Mononuclear cell (primary cell): ENCODE data around the gene DRD1. TPM values are rescaled to one million over a fixed set of nuclear protein-coding genes. Genes with fewer than 3 reads are reported as not detected.
"Not testable (repeated sequence)": the region's sequence is repeated elsewhere in the genome, so short reads cannot be mapped to it uniquely, and the experiment has no call there.

Experiments
- H3K27me3 ChIP-seq: 2 replicates; pipeline ENCODE4 v1.6.0; 2011; ENCODE audit warnings: low read length, control low read depth; ENCODE audit not compliant: insufficient read depth
- H3K4me1 ChIP-seq: 2 replicates; pipeline ENCODE4 v1.5.1; 2011; ENCODE audit warnings: mild to moderate bottlenecking, low read length, control low read depth; ENCODE audit not compliant: insufficient read depth
- H3K4me3 ChIP-seq: 2 replicates; pipeline ENCODE4 v1.5.1; 2011; ENCODE audit warnings: mild to moderate bottlenecking, low read length, moderate library complexity
- H3K9me3 ChIP-seq: 2 replicates; pipeline ENCODE4 v1.5.1; 2011; ENCODE audit warnings: low read depth, mild to moderate bottlenecking, control low read depth, low read length
- total RNA-seq: library from RNA; depleted of rRNA; stranded (reverse); fragments of >200 nt; gene quantifications from one replicate; pipeline ENCODE4 v1.2.3, GENCODE V29; 2012

Gene DRD1
- total RNA-seq, 1 donor: not detected

- Histone ChIP-seq H3K27me3 (peaks cover 2% of the 10 kb centered on the region), H3K4me3 (no peak overlapping the region), H3K9me3 (no peaks in the 10 kb centered on the region), H3K4me1 (peaks cover 3% of the 10 kb centered on the region)
Observed at GRCh38 chr5:175460126-175460525, 16.1 kb upstream of the DRD1 start.

- H3K4me1 ChIP-seq: no peaks in the 10 kb centered on the region
- no peak overlapping the region for H3K4me3 ChIP-seq
- H3K27me3 ChIP-seq: peaks cover 11% of the 10 kb centered on the region
- no peaks in the 10 kb centered on the region for H3K9me3 ChIP-seq
Observed at GRCh38 chr5:175457466-175457865, 13.5 kb upstream of the DRD1 start.

- Histone ChIP-seq H3K9me3 (no peaks in the 10 kb centered on the region), H3K4me3 (no peak overlapping the region), H3K4me1 (no peaks in the 10 kb centered on the region), H3K27me3 (peaks cover 12% of the 10 kb centered on the region)
Observed at GRCh38 chr5:175456105-175456742, 12.2 kb upstream of the DRD1 start.

GRCh38 chr5:175454338-175454737 is 10.4 kb upstream of the DRD1 start:
- not testable (repeated sequence) for H3K9me3 ChIP-seq, H3K4me3 ChIP-seq, H3K4me1 ChIP-seq
- H3K27me3 ChIP-seq: peaks cover 15% of the 10 kb centered on the region

- no peaks in the 10 kb centered on the region for H3K9me3 ChIP-seq
- no peak overlapping the region for H3K4me3 ChIP-seq
- peaks cover 17% of the 10 kb centered on the region for H3K27me3 ChIP-seq
- no peaks in the 10 kb centered on the region for H3K4me1 ChIP-seq
Observed at GRCh38 chr5:175452166-175452565, 8.2 kb upstream of the DRD1 start.

GRCh38 chr5:175448276-175448675 is 4.3 kb upstream of the DRD1 start:
- Histone ChIP-seq H3K4me3 (no peak overlapping the region), H3K4me1 (peaks cover 11% of the 10 kb centered on the region), H3K27me3 (peaks cover 33% of the 10 kb centered on the region), H3K9me3 (no peaks in the 10 kb centered on the region)

GRCh38 chr5:175447571-175447970 is 3.6 kb upstream of the DRD1 start:
- Histone ChIP-seq H3K27me3 (peaks cover 38% of the 10 kb centered on the region), H3K9me3 (no peaks in the 10 kb centered on the region), H3K4me3 (no peak overlapping the region), H3K4me1 (peaks cover 11% of the 10 kb centered on the region)

- H3K9me3 ChIP-seq, H3K4me3 ChIP-seq: not testable (repeated sequence)
- Histone ChIP-seq H3K4me1 (peaks cover 11% of the 10 kb centered on the region), H3K27me3 (peaks cover 49% of the 10 kb centered on the region)
Observed at GRCh38 chr5:175446378-175446777, 2.4 kb upstream of the DRD1 start.

- Histone ChIP-seq H3K27me3 (peaks cover 53% of the 10 kb centered on the region), H3K4me3 (no peak overlapping the region), H3K9me3 (no peaks in the 10 kb centered on the region), H3K4me1 (peaks cover 11% of the 10 kb centered on the region)
Observed at GRCh38 chr5:175444905-175445456, 999 bp upstream of the DRD1 start.

- peaks cover 61% of the 10 kb centered on the region for H3K27me3 ChIP-seq
- H3K9me3 ChIP-seq: no peaks in the 10 kb centered on the region
- H3K4me1 ChIP-seq: peaks cover 11% of the 10 kb centered on the region
- H3K4me3 ChIP-seq: no peak overlapping the region
Observed at GRCh38 chr5:175443514-175444059, 395 bp downstream of the DRD1 start.

GRCh38 chr5:175438234-175438857 is 5.6 kb downstream of the DRD1 start:
- Histone ChIP-seq H3K4me3 (no peak overlapping the region), H3K9me3 (no peaks in the 10 kb centered on the region), H3K4me1 (no peaks in the 10 kb centered on the region), H3K27me3 (peaks cover 49% of the 10 kb centered on the region)

- Histone ChIP-seq H3K4me1 (no peaks in the 10 kb centered on the region), H3K27me3 (peaks cover 30% of the 10 kb centered on the region), H3K4me3 (no peak overlapping the region), H3K9me3 (no peaks in the 10 kb centered on the region)
Observed at GRCh38 chr5:175436359-175436758, 7.6 kb downstream of the DRD1 start.

- Histone ChIP-seq H3K4me1 (no peaks in the 10 kb centered on the region), H3K9me3 (no peaks in the 10 kb centered on the region), H3K4me3 (no peak overlapping the region), H3K27me3 (peaks cover 20% of the 10 kb centered on the region)
Observed at GRCh38 chr5:175434800-175435199, 9.2 kb downstream of the DRD1 start.

GRCh38 chr5:175427762-175428161 is 16.2 kb downstream of the DRD1 start:
- H3K9me3 ChIP-seq: no peaks in the 10 kb centered on the region
- H3K27me3 ChIP-seq: peaks cover 8% of the 10 kb centered on the region
- no peaks in the 10 kb centered on the region for H3K4me1 ChIP-seq
- no peak overlapping the region for H3K4me3 ChIP-seq

- H3K27me3 ChIP-seq, H3K9me3 ChIP-seq, H3K4me1 ChIP-seq, H3K4me3 ChIP-seq: not testable (repeated sequence)
Observed at GRCh38 chr5:175424594-175424993, 19.4 kb downstream of the DRD1 start.
